ENCODE measurements around the gene NFE2L2. TPM values are rescaled to one million over a fixed set of nuclear protein-coding genes. Genes with fewer than 3 reads are reported as not detected.

The NFE2L2 gene
- total and polyA plus RNA-seq, 2 donors (not counting 3 experiments of a cell fraction or from before 2014, with no cell fraction given) = 57.1 to 66.2 TPM

- Histone ChIP-seq H3K27ac (ENCODE audit: insufficient read depth, low read depth, low read length) (no peak overlapping the region), H3K4me3 (replicated peaks in 1 of 3; ENCODE audit: insufficient read depth in 1 of 3, low read depth in 1 of 3, low read length in 3 of 3) (no peak overlapping the region), H3K4me2 (ENCODE audit: insufficient read depth, low read length) (no peak overlapping the region), H3K9me1 (replicated peaks; ENCODE audit: control insufficient read depth, extremely low read depth, insufficient read depth, low read length) (no peaks in the 10 kb centered on the region), H3K79me2 (ENCODE audit: control insufficient read depth, insufficient read depth, low read length) (no peaks in the 10 kb centered on the region), H3K9me3 (replicated peaks; ENCODE audit: control insufficient read depth, insufficient read depth, low read length) (no peaks in the 10 kb centered on the region), H3K4me1 (ENCODE audit: control insufficient read depth, extremely low read depth, insufficient read depth, low read length) (no peaks in the 10 kb centered on the region), H3K9ac (replicated peaks; ENCODE audit: extremely low read depth, insufficient read depth, low read length) (no peak overlapping the region), H3K27me3 (ENCODE audit: control insufficient read depth in 2 of 2, insufficient read depth in 2 of 2, low read length in 2 of 2) (no peaks in the 10 kb centered on the region), H2AFZ (ENCODE audit: low read depth, low read length) (no peak overlapping the region), H3K36me3 (ENCODE audit: control insufficient read depth in 2 of 2, extremely low read depth in 1 of 2, insufficient read depth in 2 of 2, low read length in 2 of 2) (no peaks in the 10 kb centered on the region), H4K20me1 (replicated peaks; ENCODE audit: control insufficient read depth, extremely low read depth, insufficient read depth, low read length) (no peaks in the 10 kb centered on the region)
- dilution Hi-C loops (cut with MboI; ENCODE audit: extremely low pct_ligation_motif_present, low sequenced_read_pairs) = no loop called here
- no peak for DNase-seq (ENCODE audit: low read depth, low spot score)
- ChIA-PET POLR2A (no interaction called here), CTCF (interaction anchor here (0.6 to 3.9 kb wide), 5 partner anchors 12 to 537 kb away, joined by 3 to 14 read pairs (median 3); no protein-coding TSS in a partner anchor)
- no peak for FAIRE-seq
- BruUV-seq (replicated peaks) = no TSS peak
- no peak for TF ChIP-seq EZH2 (IDR thresholded peaks at IDR 0.05; ENCODE audit: borderline replicate concordance, low read depth, low read length, severe bottlenecking)
- TF ChIP-seq POLR2A (IDR thresholded peaks at IDR 0.05; ENCODE audit: low read depth, low read length) = no peak
- no peak for TF ChIP-seq JUN (IDR thresholded peaks at IDR 0.05; ENCODE audit: borderline replicate concordance, insufficient read depth, insufficient read length, low read depth)
- intact Hi-C loops (cut with micrococcal nuclease) = no loop called here
These were observed 18.5 kb upstream of the NFE2L2 start for GRCh38 chr2:177282787-177283572.

DNA sequence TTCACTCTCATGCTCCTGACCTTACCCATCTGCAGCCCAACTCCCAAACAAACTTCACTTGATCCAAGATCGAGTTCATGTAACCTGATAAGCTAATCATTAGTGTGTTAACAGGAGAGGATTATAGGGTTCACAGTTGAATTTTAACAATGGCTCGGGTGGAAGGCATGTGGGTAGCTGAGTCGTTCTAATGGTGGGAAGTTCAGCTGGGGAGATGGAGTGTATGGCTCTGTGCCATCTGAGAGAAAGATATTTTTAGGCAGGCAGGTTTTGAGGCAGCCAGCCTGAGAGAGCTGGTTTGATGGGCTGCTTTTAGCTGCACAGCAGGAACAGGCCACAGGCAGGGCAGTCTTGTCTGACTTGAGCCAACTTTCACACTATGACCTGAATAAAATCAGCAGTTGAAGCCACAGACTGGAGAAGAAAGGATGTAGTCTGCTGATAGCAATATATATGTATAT is 17.7 kb upstream of the NFE2L2 start:
- Histone ChIP-seq H3K9me3 (replicated peaks; ENCODE audit: control insufficient read depth, insufficient read depth, low read length) (no peaks in the 10 kb centered on the region), H3K9ac (replicated peaks; ENCODE audit: extremely low read depth, insufficient read depth, low read length) (no peak overlapping the region), H3K27me3 (ENCODE audit: control insufficient read depth in 2 of 2, insufficient read depth in 2 of 2, low read length in 2 of 2) (no peaks in the 10 kb centered on the region), H3K27ac (ENCODE audit: insufficient read depth, low read depth, low read length) (no peak overlapping the region), H3K9me1 (replicated peaks; ENCODE audit: control insufficient read depth, extremely low read depth, insufficient read depth, low read length) (no peaks in the 10 kb centered on the region), H3K36me3 (ENCODE audit: control insufficient read depth in 2 of 2, extremely low read depth in 1 of 2, insufficient read depth in 2 of 2, low read length in 2 of 2) (no peaks in the 10 kb centered on the region), H2AFZ (ENCODE audit: low read depth, low read length) (no peak overlapping the region), H4K20me1 (replicated peaks; ENCODE audit: control insufficient read depth, extremely low read depth, insufficient read depth, low read length) (no peaks in the 10 kb centered on the region), H3K79me2 (ENCODE audit: control insufficient read depth, insufficient read depth, low read length) (no peaks in the 10 kb centered on the region), H3K4me1 (ENCODE audit: control insufficient read depth, extremely low read depth, insufficient read depth, low read length) (no peaks in the 10 kb centered on the region), H3K4me3 (replicated peaks in 1 of 3; ENCODE audit: insufficient read depth in 1 of 3, low read depth in 1 of 3, low read length in 3 of 3) (no peak overlapping the region), H3K4me2 (ENCODE audit: insufficient read depth, low read length) (no peak overlapping the region)
- intact Hi-C loops (cut with micrococcal nuclease) (no loop called here), dilution Hi-C loops (cut with MboI; ENCODE audit: extremely low pct_ligation_motif_present, low sequenced_read_pairs) (no loop called here)
- CTCF ChIA-PET = interaction anchor here (0.6 to 3.9 kb wide), 5 partner anchors 12 to 132 kb away, joined by 3 to 14 read pairs (median 6); no protein-coding TSS in a partner anchor
- DNase-seq (ENCODE audit: low read depth, low spot score) (no peak), FAIRE-seq (no peak)
- no TSS peak for BruUV-seq (replicated peaks)
- POLR2A ChIA-PET = no interaction called here
- TF ChIP-seq EZH2 (IDR thresholded peaks at IDR 0.05; ENCODE audit: borderline replicate concordance, low read depth, low read length, severe bottlenecking) (no peak), MYC (IDR thresholded peaks at IDR 0.05; ENCODE audit: low read depth, low read length) (no peak), POLR2AphosphoS5 (IDR thresholded peaks at IDR 0.05; ENCODE audit: insufficient read depth, low read depth, low read length) (no peak), POLR2A (IDR thresholded peaks at IDR 0.05; ENCODE audit: low read depth, low read length) (no peak), FOS (IDR thresholded peaks at IDR 0.05; ENCODE audit: borderline replicate concordance, insufficient read depth, low read length) (no peak), GATA2 (IDR thresholded peaks at IDR 0.05; ENCODE audit: insufficient read depth, insufficient read length, low read depth, low read length) (no peak), JUN (IDR thresholded peaks at IDR 0.05; ENCODE audit: borderline replicate concordance, insufficient read depth, insufficient read length, low read depth) (no peak)
- TF ChIP-seq, protein P1, sequence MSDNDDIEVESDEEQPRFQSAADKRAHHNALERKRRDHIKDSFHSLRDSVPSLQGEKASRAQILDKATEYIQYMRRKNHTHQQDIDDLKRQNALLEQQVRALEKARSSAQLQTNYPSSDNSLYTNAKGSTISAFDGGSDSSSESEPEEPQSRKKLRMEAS (IDR thresholded peaks at IDR 0.05; ENCODE audit: insufficient read depth, insufficient read length) = no peak
- TF ChIP-seq, protein P2, sequence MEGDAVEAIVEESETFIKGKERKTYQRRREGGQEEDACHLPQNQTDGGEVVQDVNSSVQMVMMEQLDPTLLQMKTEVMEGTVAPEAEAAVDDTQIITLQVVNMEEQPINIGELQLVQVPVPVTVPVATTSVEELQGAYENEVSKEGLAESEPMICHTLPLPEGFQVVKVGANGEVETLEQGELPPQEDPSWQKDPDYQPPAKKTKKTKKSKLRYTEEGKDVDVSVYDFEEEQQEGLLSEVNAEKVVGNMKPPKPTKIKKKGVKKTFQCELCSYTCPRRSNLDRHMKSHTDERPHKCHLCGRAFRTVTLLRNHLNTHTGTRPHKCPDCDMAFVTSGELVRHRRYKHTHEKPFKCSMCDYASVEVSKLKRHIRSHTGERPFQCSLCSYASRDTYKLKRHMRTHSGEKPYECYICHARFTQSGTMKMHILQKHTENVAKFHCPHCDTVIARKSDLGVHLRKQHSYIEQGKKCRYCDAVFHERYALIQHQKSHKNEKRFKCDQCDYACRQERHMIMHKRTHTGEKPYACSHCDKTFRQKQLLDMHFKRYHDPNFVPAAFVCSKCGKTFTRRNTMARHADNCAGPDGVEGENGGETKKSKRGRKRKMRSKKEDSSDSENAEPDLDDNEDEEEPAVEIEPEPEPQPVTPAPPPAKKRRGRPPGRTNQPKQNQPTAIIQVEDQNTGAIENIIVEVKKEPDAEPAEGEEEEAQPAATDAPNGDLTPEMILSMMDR (IDR thresholded peaks at IDR 0.05; ENCODE audit: extremely low read depth in 1 of 2, insufficient read depth in 1 of 2, low read depth in 1 of 2, low read length in 2 of 2) = no peak
